ENCODE data around the gene GNG3.

GRCh38 chr11:62724171-62724570, 16.7 kb downstream of the GNG3 start:
- TF ChIP-seq EP300 (IDR thresholded peaks at IDR 0.05): no peak
- no peak for TF ChIP-seq CTCF (IDR thresholded peaks at IDR 0.05)
- TF ChIP-seq POLR2A (IDR thresholded peaks at IDR 0.05): no peak
- TF ChIP-seq POLR2AphosphoS5 (IDR thresholded peaks at IDR 0.05): no peak

Data from suprapubic skin (tissue), 4 donors.